Measurements from ENCODE around the gene SCG5.

SCG5 gene

DNA sequence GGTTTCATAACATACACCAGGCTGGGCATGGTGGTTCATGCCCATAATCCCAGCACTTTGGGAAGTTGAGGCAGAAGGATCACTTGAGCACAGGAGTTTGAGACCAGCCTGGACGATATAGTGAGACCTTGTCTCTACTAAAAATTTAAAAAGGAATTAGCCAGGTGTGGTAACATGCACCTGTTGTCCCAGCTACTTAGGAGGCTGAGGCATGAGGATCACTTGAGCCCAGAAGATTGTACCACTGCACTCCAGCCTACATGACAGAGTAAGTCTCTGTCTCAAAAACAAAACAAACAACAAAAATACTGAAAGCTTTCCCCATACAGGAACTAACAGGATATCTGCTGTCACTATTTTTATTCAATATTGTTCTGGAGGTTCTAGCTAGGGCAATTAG, 97.2 kb downstream of the SCG5 start:
- Histone ChIP-seq H4K20me1 (ENCODE audit: insufficient read depth, low read length) (no peaks in the 10 kb centered on the region), H3K27me3 (replicated peaks; ENCODE audit: insufficient read depth, low read length) (no peaks in the 10 kb centered on the region), H3K9me3 (replicated peaks; ENCODE audit: insufficient read depth, low read length) (no peaks in the 10 kb centered on the region), H3K27ac (ENCODE audit: low read length) (no peak overlapping the region), H3K9me2 (replicated peaks; ENCODE audit: insufficient read depth, low read length) (no peaks in the 10 kb centered on the region), H3F3A (ENCODE audit: insufficient read depth, low read length) (no peaks in the 10 kb centered on the region), H3K4me2 (ENCODE audit: low read depth, low read length) (no peak overlapping the region), H2AFZ (ENCODE audit: low read length) (no peak overlapping the region), H3K4me1 (ENCODE audit: low read length) (no peaks in the 10 kb centered on the region), H3K9ac (ENCODE audit: low read length) (no peak overlapping the region), H3K36me3 (replicated peaks; ENCODE audit: insufficient read depth, low read length) (no peaks in the 10 kb centered on the region), H3K79me2 (ENCODE audit: low read length) (no peaks in the 10 kb centered on the region), H3K4me3 (ENCODE audit: low read length) (no peak overlapping the region)
- TF ChIP-seq, protein P1, sequence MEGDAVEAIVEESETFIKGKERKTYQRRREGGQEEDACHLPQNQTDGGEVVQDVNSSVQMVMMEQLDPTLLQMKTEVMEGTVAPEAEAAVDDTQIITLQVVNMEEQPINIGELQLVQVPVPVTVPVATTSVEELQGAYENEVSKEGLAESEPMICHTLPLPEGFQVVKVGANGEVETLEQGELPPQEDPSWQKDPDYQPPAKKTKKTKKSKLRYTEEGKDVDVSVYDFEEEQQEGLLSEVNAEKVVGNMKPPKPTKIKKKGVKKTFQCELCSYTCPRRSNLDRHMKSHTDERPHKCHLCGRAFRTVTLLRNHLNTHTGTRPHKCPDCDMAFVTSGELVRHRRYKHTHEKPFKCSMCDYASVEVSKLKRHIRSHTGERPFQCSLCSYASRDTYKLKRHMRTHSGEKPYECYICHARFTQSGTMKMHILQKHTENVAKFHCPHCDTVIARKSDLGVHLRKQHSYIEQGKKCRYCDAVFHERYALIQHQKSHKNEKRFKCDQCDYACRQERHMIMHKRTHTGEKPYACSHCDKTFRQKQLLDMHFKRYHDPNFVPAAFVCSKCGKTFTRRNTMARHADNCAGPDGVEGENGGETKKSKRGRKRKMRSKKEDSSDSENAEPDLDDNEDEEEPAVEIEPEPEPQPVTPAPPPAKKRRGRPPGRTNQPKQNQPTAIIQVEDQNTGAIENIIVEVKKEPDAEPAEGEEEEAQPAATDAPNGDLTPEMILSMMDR (IDR thresholded peaks at IDR 0.05; ENCODE audit: low read length) = no peak
- TF ChIP-seq EZH2 (optimal IDR thresholded peaks at IDR 0.05; ENCODE audit: low read depth, low read length) (no peak), EZH2phosphoT487 (IDR thresholded peaks at IDR 0.05; ENCODE audit: low read length) (no peak)
- DNase-seq = no peak

DNA sequence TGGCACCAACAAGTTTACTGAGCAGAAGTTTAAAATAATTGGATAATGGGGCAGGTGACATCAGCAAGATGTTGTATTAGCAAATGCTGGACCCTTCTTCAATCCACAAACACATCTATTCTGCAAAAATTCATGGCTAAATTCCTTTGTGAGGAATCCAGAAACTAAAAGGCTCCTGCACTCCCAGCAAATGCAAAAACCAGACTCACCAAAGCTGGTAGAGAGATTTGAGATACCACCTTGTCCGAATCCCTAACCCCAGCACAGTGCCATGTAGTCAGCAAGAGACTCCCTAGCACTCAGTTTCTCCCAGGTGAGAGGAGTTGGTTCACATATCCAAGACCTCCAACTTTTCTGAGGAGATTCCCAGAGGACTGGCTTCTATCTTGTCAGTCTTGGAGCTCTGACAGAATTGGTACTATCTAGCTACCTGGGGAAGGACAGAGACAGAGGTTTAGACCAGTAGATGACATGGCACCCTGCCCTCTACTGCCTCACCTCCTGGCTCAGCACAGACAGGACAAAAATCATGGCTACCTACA, 98.1 kb downstream of the SCG5 start:
- Histone ChIP-seq H3K79me2 (ENCODE audit: low read length) (no peaks in the 10 kb centered on the region), H3K9me3 (replicated peaks; ENCODE audit: insufficient read depth, low read length) (no peaks in the 10 kb centered on the region), H3K9me2 (replicated peaks; ENCODE audit: insufficient read depth, low read length) (no peaks in the 10 kb centered on the region), H3K36me3 (replicated peaks; ENCODE audit: insufficient read depth, low read length) (no peaks in the 10 kb centered on the region), H3K9ac (ENCODE audit: low read length) (no peak overlapping the region), H2AFZ (ENCODE audit: low read length) (no peak overlapping the region), H4K20me1 (ENCODE audit: insufficient read depth, low read length) (no peaks in the 10 kb centered on the region), H3K4me1 (ENCODE audit: low read length) (no peaks in the 10 kb centered on the region), H3F3A (ENCODE audit: insufficient read depth, low read length) (no peaks in the 10 kb centered on the region), H3K4me3 (ENCODE audit: low read length) (no peak overlapping the region), H3K4me2 (ENCODE audit: low read depth, low read length) (no peak overlapping the region), H3K27ac (ENCODE audit: low read length) (no peak overlapping the region), H3K27me3 (replicated peaks; ENCODE audit: insufficient read depth, low read length) (no peaks in the 10 kb centered on the region)
- TF ChIP-seq EZH2phosphoT487 (IDR thresholded peaks at IDR 0.05; ENCODE audit: low read length) (no peak), EZH2 (optimal IDR thresholded peaks at IDR 0.05; ENCODE audit: low read depth, low read length) (no peak)
- TF ChIP-seq, protein P1 (IDR thresholded peaks at IDR 0.05; ENCODE audit: low read length) = no peak
- no peak for DNase-seq

DNA sequence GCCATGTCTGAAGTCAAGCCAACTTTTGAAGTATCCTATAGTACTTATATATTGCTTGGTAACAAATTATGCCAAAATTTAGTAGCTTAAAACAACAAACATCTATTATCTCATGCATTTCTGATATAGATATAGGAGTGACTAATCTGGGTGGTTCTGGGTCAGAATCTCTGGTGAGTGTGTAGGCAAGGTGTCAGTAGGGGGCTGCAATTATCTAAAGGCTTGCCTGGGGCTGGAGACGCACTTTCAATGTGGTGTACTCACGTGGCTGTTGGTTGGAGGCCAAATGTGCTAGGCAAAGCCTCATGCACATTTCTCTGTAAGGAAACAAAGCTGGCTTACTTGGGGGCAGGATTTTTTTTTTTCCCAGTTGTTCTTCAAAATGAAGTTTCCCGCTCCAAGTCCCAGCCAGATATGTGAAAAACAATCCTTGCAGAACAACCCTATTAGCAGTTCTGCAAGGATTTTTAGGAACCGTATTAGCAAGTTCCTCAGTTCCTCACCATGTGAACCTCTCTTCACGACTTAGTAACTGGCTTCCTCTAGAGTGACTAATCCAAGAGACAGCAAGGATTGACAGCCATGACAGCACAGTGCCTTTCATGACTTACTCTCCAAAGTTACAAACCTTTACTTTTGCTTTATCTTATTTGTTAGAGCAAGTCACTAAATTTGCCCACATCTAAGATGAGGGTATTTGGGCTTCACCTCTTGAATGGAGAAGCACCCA, 102.1 kb downstream of the SCG5 start:
- Histone ChIP-seq H3K4me1 (ENCODE audit: low read length) (no peaks in the 10 kb centered on the region), H4K20me1 (ENCODE audit: insufficient read depth, low read length) (no peaks in the 10 kb centered on the region), H3K79me2 (ENCODE audit: low read length) (no peaks in the 10 kb centered on the region), H3K36me3 (replicated peaks; ENCODE audit: insufficient read depth, low read length) (no peaks in the 10 kb centered on the region), H3K9ac (ENCODE audit: low read length) (no peak overlapping the region), H3K4me2 (ENCODE audit: low read depth, low read length) (no peak overlapping the region), H3K9me3 (replicated peaks; ENCODE audit: insufficient read depth, low read length) (no peaks in the 10 kb centered on the region), H3K27me3 (replicated peaks; ENCODE audit: insufficient read depth, low read length) (no peaks in the 10 kb centered on the region), H3K9me2 (replicated peaks; ENCODE audit: insufficient read depth, low read length) (no peaks in the 10 kb centered on the region), H2AFZ (ENCODE audit: low read length) (no peak overlapping the region), H3K27ac (ENCODE audit: low read length) (no peak overlapping the region), H3F3A (ENCODE audit: insufficient read depth, low read length) (no peaks in the 10 kb centered on the region), H3K4me3 (ENCODE audit: low read length) (no peak overlapping the region)
- TF ChIP-seq, protein P1 (IDR thresholded peaks at IDR 0.05; ENCODE audit: low read length) = no peak
- TF ChIP-seq EZH2phosphoT487 (IDR thresholded peaks at IDR 0.05; ENCODE audit: low read length) (no peak), EZH2 (optimal IDR thresholded peaks at IDR 0.05; ENCODE audit: low read depth, low read length) (no peak)
- DNase-seq = no peak
